Measurements from ENCODE around the gene ASH1L. TPM values are rescaled to one million over a fixed set of nuclear protein-coding genes. Genes with fewer than 3 reads are reported as not detected.
"Not testable (repeated sequence)": the region's sequence is repeated elsewhere in the genome, so short reads cannot be mapped to it uniquely, and the experiment has no call there.

Gene ASH1L
- total RNA-seq, 5 donors from 2014 or later (not counting 1 experiment from before 2014, with no cell fraction given) = 78.0 to 105 (median 81.1) TPM

GRCh38 chr1:155334962-155335361, 227.6 kb downstream of the ASH1L start:
- Histone ChIP-seq H3K27ac (ENCODE audit: low read length) (no peak overlapping the region), H3K36me3 (ENCODE audit: control insufficient read depth in 2 of 2, extremely low read depth in 1 of 2, insufficient read depth in 1 of 2, low read length in 1 of 2) (peaks cover 15 to 59% of the 10 kb centered on the region in 2 donors), H3K9me3 (no peaks in the 10 kb centered on the region), H3K4me1 (ENCODE audit: control insufficient read depth in 1 of 2, extremely low read depth in 1 of 2, insufficient read depth in 2 of 2, low read length in 2 of 2) (no peaks in the 10 kb centered on the region), H3K4me3 (ENCODE audit: control insufficient read depth in 1 of 2, extremely low read depth in 1 of 2, low read length in 1 of 2) (no peak overlapping the region), H3K27me3 (replicated peaks in 1 of 2; ENCODE audit: control insufficient read depth in 2 of 2, extremely low read depth in 1 of 2, insufficient read depth in 2 of 2, low read length in 1 of 2) (no peaks in the 10 kb centered on the region)
- H3K4me3 Mint-ChIP-seq = no peak overlapping the region
- ChIA-PET CTCF (interaction anchor here in 1 of 2 donors (0.6 kb wide), 1 partner anchor 237 kb away, joined by 3 read pairs; no protein-coding TSS in a partner anchor), POLR2A (no interaction called here)
- no peak for ATAC-seq (replicated peaks in 1 of 4)
- H3K9me3 Mint-ChIP-seq = no peaks in the 10 kb centered on the region
- H3K4me1 Mint-ChIP-seq = no peaks in the 10 kb centered on the region
- H3K36me3 Mint-ChIP-seq = peaks cover 48% of the 10 kb centered on the region
- no peak for DNase-seq
- no peak overlapping the region for H3K27ac Mint-ChIP-seq
- 100% methylated on average over 1 of the region's 1 CpG for WGBS (ENCODE audit: insufficient coverage)
- H3K27me3 Mint-ChIP-seq = no peaks in the 10 kb centered on the region

- Histone ChIP-seq H3K9me3 (no peaks in the 10 kb centered on the region), H3K4me3 (ENCODE audit: control insufficient read depth in 1 of 2, extremely low read depth in 1 of 2, low read length in 1 of 2) (no peak overlapping the region), H3K36me3 (ENCODE audit: control insufficient read depth in 2 of 2, extremely low read depth in 1 of 2, insufficient read depth in 1 of 2, low read length in 1 of 2) (peaks cover 5 to 27% of the 10 kb centered on the region in 2 donors), H3K4me1 (ENCODE audit: control insufficient read depth in 1 of 2, extremely low read depth in 1 of 2, insufficient read depth in 2 of 2, low read length in 2 of 2) (peaks cover 0 to 6% of the 10 kb centered on the region in 2 experiments), H3K27me3 (replicated peaks in 1 of 2; ENCODE audit: control insufficient read depth in 2 of 2, extremely low read depth in 1 of 2, insufficient read depth in 2 of 2, low read length in 1 of 2) (no peaks in the 10 kb centered on the region), H3K27ac (ENCODE audit: low read length) (no peak overlapping the region)
- Mint-ChIP-seq H3K4me3 (no peak overlapping the region), H3K27me3 (no peaks in the 10 kb centered on the region), H3K27ac (peak overlapping the region in 1 of 2 donors; percentile 44), H3K4me1 (peaks cover 5 to 9% (median 8%) of the 10 kb centered on the region in 3 donors), H3K36me3 (peaks cover 18% of the 10 kb centered on the region), H3K9me3 (no peaks in the 10 kb centered on the region)
- ChIA-PET POLR2A (no interaction called here), CTCF (interaction anchor here in 1 of 2 donors (0.6 to 0.7 kb wide), 2 partner anchors 121 to 1392 kb away, joined by 3 to 6 read pairs; no protein-coding TSS in a partner anchor)
- DNase-seq (no peak), ATAC-seq (replicated peaks in 1 of 4) (no peak)
- WGBS (ENCODE audit: insufficient coverage) = 90% methylated on average over 6 of the region's 11 CpGs
Measured at GRCh38 chr1:155329980-155330598, 232.5 kb downstream of the ASH1L start.

GRCh38 chr1:155328856-155329255, 233.7 kb downstream of the ASH1L start:
- not testable (repeated sequence) for ATAC-seq (replicated peaks in 1 of 4); H3K9me3 Mint-ChIP-seq; H3K9me3 ChIP-seq; H3K4me3 ChIP-seq (ENCODE audit: control insufficient read depth in 1 of 2, extremely low read depth in 1 of 2, low read length in 1 of 2); H3K4me1 Mint-ChIP-seq; H3K27ac Mint-ChIP-seq; H3K27ac ChIP-seq (ENCODE audit: low read length); H3K4me3 Mint-ChIP-seq; H3K27me3 ChIP-seq (replicated peaks in 1 of 2; ENCODE audit: control insufficient read depth in 2 of 2, extremely low read depth in 1 of 2, insufficient read depth in 2 of 2, low read length in 1 of 2); H3K27me3 Mint-ChIP-seq
- Histone ChIP-seq H3K36me3 (ENCODE audit: control insufficient read depth in 2 of 2, extremely low read depth in 1 of 2, insufficient read depth in 1 of 2, low read length in 1 of 2) (peaks cover 5 to 22% of the 10 kb centered on the region in 2 donors), H3K4me1 (ENCODE audit: control insufficient read depth in 1 of 2, extremely low read depth in 1 of 2, insufficient read depth in 2 of 2, low read length in 2 of 2) (peaks cover 0 to 14% of the 10 kb centered on the region in 2 experiments)
- POLR2A ChIA-PET = interaction anchor here in 1 of 2 donors (0.6 kb wide), 1 partner anchor 74 kb away, joined by 3 read pairs; no protein-coding TSS in a partner anchor
- peak in 1 of 35 experiments; percentile 0 for DNase-seq
- CTCF ChIA-PET = interaction anchor here in 1 of 2 donors (0.7 kb wide), 1 partner anchor 228 kb away, joined by 3 read pairs; no protein-coding TSS in a partner anchor
- no CpG with 5 or more reads among the region's 7 CpGs for WGBS (ENCODE audit: insufficient coverage)
- peaks cover 14% of the 10 kb centered on the region for H3K36me3 Mint-ChIP-seq

GRCh38 chr1:155327981-155328380, 234.6 kb downstream of the ASH1L start:
- no peak overlapping the region for H3K27ac ChIP-seq (ENCODE audit: low read length)
- ChIA-PET POLR2A (no interaction called here), CTCF (no interaction called here)
- peaks cover 9% of the 10 kb centered on the region for H3K36me3 Mint-ChIP-seq
- no peaks in the 10 kb centered on the region for H3K27me3 ChIP-seq (replicated peaks in 1 of 2; ENCODE audit: control insufficient read depth in 2 of 2, extremely low read depth in 1 of 2, insufficient read depth in 2 of 2, low read length in 1 of 2)
- H3K4me1 ChIP-seq (ENCODE audit: control insufficient read depth in 1 of 2, extremely low read depth in 1 of 2, insufficient read depth in 2 of 2, low read length in 2 of 2) = peaks cover 0 to 17% of the 10 kb centered on the region in 2 experiments
- H3K36me3 ChIP-seq (ENCODE audit: control insufficient read depth in 2 of 2, extremely low read depth in 1 of 2, insufficient read depth in 1 of 2, low read length in 1 of 2) = peaks cover 3 to 22% of the 10 kb centered on the region in 2 donors
- no peaks in the 10 kb centered on the region for H3K9me3 ChIP-seq
- no peak overlapping the region for H3K4me3 ChIP-seq (ENCODE audit: control insufficient read depth in 1 of 2, extremely low read depth in 1 of 2, low read length in 1 of 2)
- H3K27me3 Mint-ChIP-seq = no peaks in the 10 kb centered on the region
- 40% methylated on average over 1 of the region's 4 CpGs for WGBS (ENCODE audit: insufficient coverage)
- H3K9me3 Mint-ChIP-seq = no peaks in the 10 kb centered on the region
- peak overlapping the region in 1 of 2 donors; percentile 71 for H3K27ac Mint-ChIP-seq
- DNase-seq = peak in 1 of 35 experiments; percentile 5
- H3K4me1 Mint-ChIP-seq = peaks cover 5 to 9% (median 8%) of the 10 kb centered on the region in 3 donors
- no peak overlapping the region for H3K4me3 Mint-ChIP-seq
- ATAC-seq (replicated peaks in 1 of 4) = no peak

GRCh38 chr1:155326631-155327037, 236.0 kb downstream of the ASH1L start:
- Mint-ChIP-seq H3K27ac (no peak overlapping the region), H3K36me3 (peaks cover 9% of the 10 kb centered on the region)
- POLR2A ChIA-PET = no interaction called here

GRCh38 chr1:155326020-155326526, 236.5 kb downstream of the ASH1L start:
- Histone ChIP-seq H3K4me3 (ENCODE audit: control insufficient read depth in 1 of 2, extremely low read depth in 1 of 2, low read length in 1 of 2) (no peak overlapping the region), H3K27me3 (replicated peaks in 1 of 2; ENCODE audit: control insufficient read depth in 2 of 2, extremely low read depth in 1 of 2, insufficient read depth in 2 of 2, low read length in 1 of 2) (peaks cover 0 to 2% of the 10 kb centered on the region in 2 experiments), H3K9me3 (no peaks in the 10 kb centered on the region), H3K4me1 (ENCODE audit: control insufficient read depth in 1 of 2, extremely low read depth in 1 of 2, insufficient read depth in 2 of 2, low read length in 2 of 2) (peaks cover 3 to 35% of the 10 kb centered on the region in 2 experiments), H3K36me3 (ENCODE audit: control insufficient read depth in 2 of 2, extremely low read depth in 1 of 2, insufficient read depth in 1 of 2, low read length in 1 of 2) (peaks cover 3 to 15% of the 10 kb centered on the region in 2 donors), H3K27ac (ENCODE audit: low read length) (peak overlapping the region; percentile 18)
- POLR2A ChIA-PET = no interaction called here
- Mint-ChIP-seq H3K27me3 (no peaks in the 10 kb centered on the region), H3K36me3 (peaks cover 6% of the 10 kb centered on the region), H3K4me1 (peaks cover 20 to 22% (median 20%) of the 10 kb centered on the region in 3 donors), H3K27ac (peak overlapping the region; percentile 48 to 83), H3K9me3 (no peaks in the 10 kb centered on the region), H3K4me3 (peak overlapping the region; percentile 59 to 89 (median 85))
- ATAC-seq (replicated peaks in 1 of 4) = no peak
- CTCF ChIA-PET = interaction anchor here in 1 of 2 donors (0.6 to 0.9 kb wide), 2 partner anchors 76 to 541 kb away, joined by 3 to 4 read pairs; no protein-coding TSS in a partner anchor
- DNase-seq = peak in 2 of 35 experiments; percentile 9 to 32
- WGBS (ENCODE audit: insufficient coverage) = 95% methylated on average over 2 of the region's 6 CpGs

More at GRCh38 chr1:155326631-155327037, 236.0 kb downstream of the ASH1L start:
- Histone ChIP-seq H3K4me1 (ENCODE audit: control insufficient read depth in 1 of 2, extremely low read depth in 1 of 2, insufficient read depth in 2 of 2, low read length in 2 of 2) (peaks cover 3 to 29% of the 10 kb centered on the region in 2 experiments), H3K27me3 (replicated peaks in 1 of 2; ENCODE audit: control insufficient read depth in 2 of 2, extremely low read depth in 1 of 2, insufficient read depth in 2 of 2, low read length in 1 of 2) (peaks cover 0 to 2% of the 10 kb centered on the region in 2 experiments), H3K27ac (ENCODE audit: low read length) (peak overlapping the region; percentile 18), H3K36me3 (ENCODE audit: control insufficient read depth in 2 of 2, extremely low read depth in 1 of 2, insufficient read depth in 1 of 2, low read length in 1 of 2) (peaks cover 3 to 19% of the 10 kb centered on the region in 2 donors), H3K9me3 (no peaks in the 10 kb centered on the region), H3K4me3 (ENCODE audit: control insufficient read depth in 1 of 2, extremely low read depth in 1 of 2, low read length in 1 of 2) (no peak overlapping the region)
- Mint-ChIP-seq H3K27me3 (no peaks in the 10 kb centered on the region), H3K9me3 (no peaks in the 10 kb centered on the region), H3K4me3 (peak overlapping the region in 1 of 3 donors; percentile 89), H3K4me1 (peaks cover 14 to 18% (median 14%) of the 10 kb centered on the region in 3 donors)
- ATAC-seq (replicated peaks in 1 of 4) (no peak), DNase-seq (peak in 1 of 35 experiments; percentile 15)
- CTCF ChIA-PET = interaction anchor here in 1 of 2 donors (0.9 kb wide), 1 partner anchor 77 kb away, joined by 4 read pairs; no protein-coding TSS in a partner anchor
- WGBS (ENCODE audit: insufficient coverage) = 96% methylated on average over 7 of the region's 7 CpGs
